HG03175 (cell line): ENCODE results near the gene TSPAN18.
A peak's percentile ranks its signal among the peaks of the same experiment; 100 is the strongest.

Source experiments
- ATAC-seq: cut with Tn5 transposase; IDR thresholded peaks from one replicate; pipeline ENCODE4 v1.9.1; 2021; ENCODE audit warnings: mild to moderate bottlenecking, moderate library complexity; ENCODE audit not compliant: unreplicated experiment

The TSPAN18 gene

DNA sequence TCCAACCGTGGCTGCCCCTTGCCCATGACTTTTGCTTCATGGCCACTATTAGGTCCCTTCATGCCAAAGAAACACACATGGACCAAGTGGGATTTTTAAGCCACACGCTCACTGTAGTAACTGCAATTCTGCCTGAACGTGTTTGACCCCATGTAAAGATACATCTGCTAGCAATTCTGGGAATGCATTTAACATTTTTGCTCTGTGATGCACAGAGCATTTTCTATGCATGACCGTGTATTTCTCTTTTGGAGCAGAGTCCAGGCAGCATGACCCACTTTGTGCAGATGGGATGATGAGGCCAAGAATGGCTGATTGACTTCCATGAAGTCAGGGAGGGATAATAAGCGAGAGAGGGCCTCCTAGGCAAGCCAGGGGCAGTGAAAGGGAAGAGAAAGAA lies 115.5 kb downstream of the TSPAN18 start:
- ATAC-seq, result no peak

DNA sequence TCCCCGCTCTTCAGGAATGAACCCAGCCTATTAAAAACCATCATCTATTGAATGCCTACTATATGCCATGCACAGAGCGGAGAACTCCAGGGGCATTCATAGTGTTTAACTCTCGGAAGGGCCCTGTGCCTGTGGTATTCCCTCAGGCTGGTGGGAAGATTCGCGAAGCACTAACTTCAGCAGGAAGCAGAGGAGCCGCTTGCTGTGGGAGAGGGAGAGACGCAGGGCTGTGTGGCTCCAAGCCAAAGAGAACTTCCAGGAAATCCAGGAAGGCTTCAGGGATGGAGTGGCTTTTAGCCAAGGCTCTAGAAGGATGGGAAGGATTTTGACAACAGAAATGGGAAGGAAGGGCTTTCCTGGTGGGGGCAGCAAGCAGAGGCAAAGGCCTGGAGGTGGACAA lies 120.1 kb downstream of the TSPAN18 start:
- ATAC-seq, result no peak

DNA sequence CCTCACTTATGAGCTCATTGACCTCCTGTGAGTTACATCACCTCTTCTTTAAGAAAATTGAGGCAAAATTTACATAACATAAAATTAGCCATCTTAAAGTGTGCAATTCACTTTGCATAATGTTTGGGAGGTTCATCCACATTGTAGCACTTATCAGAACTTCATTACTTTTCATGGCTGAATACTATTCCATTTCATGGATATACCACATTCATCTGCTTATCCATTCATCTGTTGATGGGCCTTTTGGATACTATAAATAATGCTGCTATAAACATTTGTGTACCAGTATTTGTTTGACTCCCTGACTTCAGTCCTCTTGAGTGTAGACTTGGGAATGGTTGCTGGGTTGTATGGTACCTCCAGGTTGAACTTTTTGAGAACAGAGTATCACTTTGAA lies 120.6 kb downstream of the TSPAN18 start:
- no peak for ATAC-seq

DNA sequence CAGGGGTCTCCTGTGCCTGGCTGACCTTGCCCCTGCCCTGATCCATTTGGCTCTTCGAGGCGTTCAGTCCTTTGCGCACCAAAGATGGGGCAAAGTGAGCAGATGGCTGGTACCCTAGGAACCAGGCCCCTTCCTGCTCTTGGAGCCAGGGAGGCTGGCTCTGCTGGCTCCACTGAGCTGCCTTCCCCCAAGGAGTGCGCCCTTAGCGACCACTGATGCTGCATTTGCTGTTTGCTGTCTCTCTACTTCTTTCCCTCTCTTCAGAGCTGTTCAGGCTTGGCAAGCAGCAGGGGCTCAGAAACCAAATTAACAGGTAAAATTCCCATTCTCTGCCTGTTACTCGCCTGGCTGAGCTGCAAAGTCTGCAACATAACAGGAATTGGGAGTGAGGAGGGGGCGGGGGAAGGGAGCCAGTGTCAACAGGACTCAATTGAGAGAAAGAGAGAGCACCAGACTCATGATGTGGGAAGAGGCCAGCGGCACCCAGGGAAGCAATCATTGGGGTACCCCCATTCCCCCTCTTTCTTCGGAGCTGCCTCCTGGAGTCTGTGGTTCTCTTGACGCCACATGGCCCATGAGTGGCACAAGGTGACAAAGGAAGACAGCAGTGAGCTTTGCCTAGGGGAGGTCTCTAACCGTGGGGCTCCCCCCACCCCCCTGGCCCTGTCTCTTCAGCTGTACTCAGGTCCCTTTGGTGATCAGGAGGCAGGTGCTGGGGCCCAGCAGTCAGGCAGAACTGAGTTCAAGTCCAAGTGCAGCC lies 121.6 kb downstream of the TSPAN18 start:
- ATAC-seq, result no peak

DNA sequence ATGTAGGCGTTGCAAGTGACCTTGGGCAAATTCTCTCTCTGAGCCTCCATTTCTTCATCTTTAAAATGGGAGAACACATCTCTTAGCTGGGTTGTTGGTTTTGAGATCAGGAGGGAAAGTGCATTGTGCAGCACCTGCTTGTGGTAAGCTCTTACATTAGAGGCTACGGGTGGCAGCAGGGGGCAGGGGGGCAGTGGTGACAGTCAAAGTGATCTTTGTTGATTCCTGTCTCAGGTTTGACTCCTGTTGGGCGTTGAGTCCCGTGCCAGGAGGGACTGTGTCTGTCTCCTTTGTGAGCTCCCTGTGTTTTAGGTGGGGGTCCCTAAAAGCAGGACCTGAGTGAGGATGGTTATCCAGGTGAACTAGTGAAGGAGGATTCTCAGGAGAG lies 122.2 kb downstream of the TSPAN18 start:
- ATAC-seq, result no peak

DNA sequence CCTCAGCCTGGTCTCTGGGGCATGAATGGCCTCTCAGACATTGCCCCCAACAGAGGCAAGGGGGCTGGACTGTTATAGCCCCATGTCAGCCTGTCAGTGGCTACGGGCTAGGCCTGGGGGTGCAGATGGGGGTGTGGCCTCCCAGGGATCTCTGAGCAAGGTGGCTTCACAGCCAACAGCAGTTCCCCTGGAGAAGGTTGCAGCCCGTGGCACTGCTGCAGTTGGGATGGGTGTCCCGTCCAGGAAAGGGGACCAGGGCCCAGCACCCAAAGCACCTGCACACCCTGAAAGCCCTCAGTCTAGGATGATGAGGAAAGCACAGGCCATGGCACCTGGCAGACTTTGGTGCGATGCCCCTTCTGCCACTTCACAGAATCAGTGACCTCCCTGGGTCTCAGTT lies 122.7 kb downstream of the TSPAN18 start:
- ATAC-seq, result no peak

DNA sequence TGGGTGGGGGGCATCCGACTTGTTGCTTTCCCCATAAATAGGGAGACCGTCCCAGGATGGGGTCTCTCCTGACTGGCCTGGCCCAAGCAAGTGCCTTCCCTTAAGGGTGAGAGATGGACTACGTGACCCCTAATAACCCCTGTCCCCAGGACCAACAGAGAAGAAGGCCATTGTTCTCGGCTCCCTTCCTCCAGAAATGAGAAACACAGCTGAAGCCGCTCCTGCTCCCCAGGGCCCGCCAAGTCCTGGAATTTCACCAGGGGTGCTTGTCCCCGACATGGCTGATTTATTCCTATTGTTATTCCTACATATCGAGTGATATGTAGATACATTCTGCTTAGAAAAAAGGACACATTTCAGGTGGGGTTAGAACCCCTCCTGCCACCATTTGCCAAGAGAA lies 123.2 kb downstream of the TSPAN18 start:
- ATAC-seq, result no peak

DNA sequence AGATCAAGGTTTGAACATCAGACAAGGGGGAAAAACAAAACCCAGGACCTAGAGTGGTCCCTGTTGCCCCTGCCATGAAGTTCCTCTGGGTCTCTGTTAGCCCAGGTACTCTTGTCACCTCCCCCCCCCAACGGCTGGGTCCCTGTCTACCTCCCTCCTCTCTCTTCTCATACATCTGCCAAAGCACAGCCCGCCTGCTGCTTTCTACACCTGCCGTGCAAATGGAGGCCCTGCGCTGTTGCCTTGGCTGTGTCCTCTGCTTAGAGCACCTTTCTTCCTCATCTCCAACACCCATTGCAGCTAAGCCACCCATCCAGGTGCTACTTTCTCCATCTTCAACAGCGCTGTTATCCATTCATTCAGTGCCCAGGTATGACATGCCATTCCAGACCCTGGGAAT lies 124.7 kb downstream of the TSPAN18 start:
- ATAC-seq, result no peak

DNA sequence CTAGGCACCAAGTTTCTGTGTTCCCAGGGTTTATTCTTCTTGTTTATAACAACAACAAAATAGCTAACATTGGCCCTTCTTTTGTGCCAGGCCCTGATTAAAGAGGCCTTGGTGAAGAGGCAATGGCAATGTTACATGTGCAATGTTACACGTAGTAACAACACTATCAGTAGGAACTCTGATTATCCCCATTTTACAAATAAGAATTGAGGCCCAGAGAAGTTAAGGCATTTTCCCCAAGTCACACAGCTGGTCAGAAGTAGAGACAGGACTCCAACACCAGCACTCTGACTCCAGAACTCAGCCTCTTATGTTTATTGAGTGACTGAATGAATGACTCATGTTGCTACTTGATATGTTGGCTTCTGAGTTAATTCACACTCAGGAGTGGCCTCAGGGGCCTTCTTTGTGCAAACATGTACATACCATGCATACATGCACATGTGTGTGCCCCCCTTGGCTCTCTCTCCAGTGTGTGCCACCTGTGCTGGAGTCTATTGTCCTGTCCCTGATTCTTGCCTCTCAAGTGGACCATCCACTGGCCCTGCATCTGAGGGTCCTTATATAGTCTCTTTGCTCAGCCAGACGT lies 125.5 kb downstream of the TSPAN18 start:
- no peak for ATAC-seq

DNA sequence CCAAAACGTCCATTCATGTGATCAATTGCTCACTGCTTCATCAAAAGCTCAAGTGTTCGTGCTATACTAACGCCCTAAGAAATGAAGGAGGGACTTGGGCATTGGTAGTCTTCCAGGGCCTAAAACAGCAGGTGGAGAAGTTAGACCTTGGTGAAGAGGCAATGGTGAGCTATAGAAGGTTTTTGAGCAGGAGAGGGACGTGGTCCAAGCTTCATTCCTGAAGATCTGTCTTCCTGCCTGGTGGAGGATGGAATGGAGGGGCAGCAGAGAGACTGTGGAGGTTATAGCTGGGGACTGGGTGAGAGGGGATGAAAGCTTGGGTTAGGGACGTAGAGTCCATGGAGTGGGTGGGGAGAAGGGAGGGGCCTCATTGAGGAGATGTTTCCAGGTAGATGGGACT lies 126.2 kb downstream of the TSPAN18 start:
- no peak for ATAC-seq

DNA sequence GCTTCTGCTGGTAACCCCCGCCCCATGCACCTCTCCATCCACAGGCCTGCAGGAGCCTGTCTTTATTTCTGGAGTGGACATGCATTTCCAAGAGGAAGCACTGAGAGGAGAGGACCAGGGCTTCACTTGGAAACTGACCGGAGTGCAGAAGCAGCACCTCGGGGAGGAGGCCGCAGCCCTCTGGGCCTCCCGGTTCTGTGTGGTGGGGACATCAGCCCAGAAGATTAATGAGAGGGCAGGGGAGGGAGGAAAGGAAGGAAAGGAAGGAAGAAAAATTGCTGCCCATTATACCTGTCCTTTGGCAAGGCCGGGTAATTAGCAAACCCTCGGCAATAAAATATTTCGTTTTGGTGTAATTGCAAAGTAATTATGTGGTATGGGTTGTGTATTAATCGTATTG lies 126.9 kb downstream of the TSPAN18 start:
- ATAC-seq, result no peak

DNA sequence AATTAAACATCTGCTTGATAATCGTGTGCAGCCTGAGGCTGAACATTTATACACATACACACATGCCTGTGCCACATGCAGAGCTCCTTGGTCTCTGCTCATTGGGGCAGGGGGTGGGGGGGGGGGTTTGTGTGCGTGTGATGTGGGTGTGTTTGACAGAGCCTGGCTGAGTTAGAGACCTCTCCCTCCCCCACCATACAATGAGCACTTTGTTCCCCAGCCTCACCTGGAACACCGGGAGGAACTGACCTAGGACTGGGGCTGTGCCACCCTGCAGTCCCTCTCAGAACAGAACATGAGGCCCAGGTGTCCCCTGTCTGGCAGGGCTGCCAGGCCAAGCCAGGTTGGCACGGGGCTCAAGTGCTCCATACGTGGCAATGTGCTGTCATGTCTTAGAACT lies 127.3 kb downstream of the TSPAN18 start:
- no peak for ATAC-seq

DNA sequence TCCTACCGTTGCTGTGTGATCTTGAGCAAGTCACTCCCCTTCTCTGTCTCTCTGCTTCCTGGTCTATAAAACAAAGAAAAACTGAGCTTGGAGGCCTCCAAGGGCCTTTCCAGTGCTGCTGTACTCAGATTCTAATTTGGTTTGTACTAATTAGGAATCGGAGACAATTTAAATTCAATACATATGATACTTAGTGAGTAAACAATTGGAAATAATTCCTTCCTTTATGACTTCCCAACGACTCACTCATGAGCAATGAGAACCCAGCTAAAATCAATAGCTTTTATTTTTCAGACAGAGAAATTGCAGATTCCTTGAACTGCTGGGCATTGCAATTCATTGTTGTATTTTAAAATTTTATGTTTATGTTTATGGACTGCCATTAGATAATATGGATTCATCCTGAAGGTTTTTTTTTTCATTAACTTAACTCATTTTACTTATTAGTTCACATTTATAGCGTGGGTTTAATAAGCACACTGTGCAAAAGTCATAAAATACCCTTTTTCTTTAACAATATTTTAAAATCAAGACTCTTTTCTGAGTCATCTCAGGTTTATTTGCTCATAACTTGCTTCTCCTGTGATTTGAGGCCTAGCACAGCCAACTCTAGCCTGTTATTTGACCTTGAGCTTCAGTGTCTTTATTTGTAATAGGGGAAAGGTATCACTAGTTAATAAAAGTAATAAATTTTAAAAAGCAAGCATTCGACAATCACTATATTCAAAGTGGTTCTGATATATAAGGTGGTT lies 128.2 kb downstream of the TSPAN18 start:
- no peak for ATAC-seq

DNA sequence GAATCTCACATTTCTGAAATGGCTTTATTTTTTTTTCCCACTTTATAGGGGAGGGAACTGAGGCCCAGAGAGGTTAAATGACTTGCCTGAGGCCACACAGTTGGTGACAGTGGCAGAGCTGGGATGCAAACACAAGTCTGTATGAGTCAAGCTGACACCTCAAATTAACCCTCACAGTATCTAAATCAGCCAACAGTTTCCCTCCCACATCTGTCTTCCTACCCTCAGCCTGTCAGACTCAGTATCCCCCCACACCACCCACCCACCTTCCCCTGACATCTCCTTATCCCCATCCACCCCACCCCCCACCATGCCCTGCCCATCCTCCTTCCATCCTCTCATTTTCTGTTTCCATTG lies 128.7 kb downstream of the TSPAN18 start:
- ATAC-seq, result no peak

DNA sequence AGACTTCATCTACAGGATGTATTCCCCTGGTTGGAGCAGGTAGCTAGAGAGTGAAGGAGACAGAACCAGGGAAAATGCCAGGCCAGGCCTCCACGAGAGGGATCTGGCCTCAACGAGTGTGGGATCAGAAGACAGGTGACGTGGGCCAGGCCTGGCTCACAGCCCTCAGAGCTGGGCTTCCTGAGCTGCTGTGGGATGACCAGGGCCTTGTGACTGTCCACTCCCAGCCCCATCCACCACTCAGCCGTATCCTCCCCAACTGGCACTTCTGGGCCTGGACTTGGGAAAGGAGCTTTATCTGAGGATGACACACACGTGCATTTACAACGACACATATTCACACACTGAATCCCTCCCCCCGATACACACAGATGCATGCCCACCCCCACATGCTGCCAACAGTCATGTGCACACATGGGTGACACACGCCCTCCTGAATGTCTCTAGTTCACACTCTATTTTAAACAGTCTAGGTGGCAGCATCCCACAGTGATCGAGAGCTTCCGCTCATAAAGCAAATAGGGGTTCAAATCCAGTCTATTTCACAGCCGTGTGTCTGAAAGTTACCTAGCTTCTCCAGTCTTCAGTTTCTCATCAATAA lies 130.8 kb downstream of the TSPAN18 start:
- no peak for ATAC-seq

DNA sequence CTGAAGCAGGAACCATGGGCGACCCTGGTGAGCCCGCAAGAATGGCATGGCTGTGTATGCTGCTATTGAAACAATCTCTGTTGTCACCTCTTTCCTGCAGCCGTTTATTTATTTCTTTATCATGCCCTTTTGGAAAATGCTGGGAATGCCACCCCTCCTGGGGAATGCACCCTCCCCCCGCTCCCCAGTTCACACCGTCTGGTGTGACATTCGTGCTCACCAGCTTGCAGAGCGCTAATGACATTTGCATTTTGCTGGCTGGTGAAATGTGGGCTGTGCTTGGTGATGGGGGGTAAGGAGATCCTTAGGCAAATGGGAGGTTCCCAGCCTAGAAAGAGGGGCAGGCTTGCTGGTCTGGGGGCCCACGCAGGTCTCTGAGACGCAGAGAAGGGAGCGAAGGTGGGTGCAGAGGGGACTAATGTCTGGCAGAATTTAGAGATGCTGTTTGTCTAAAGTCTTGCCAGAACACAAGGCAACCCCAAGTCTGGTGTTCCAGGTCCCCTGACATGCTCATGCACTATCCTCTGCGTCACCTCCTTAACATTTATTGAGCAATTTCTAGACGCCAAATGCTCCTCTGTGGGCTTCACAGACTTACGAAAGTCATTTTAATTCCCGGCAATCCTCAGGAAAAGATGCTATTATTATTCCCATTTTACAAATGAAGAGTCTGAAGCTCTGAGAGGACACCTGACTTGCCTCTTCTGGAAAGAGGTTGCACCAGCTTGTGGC lies 132.2 kb downstream of the TSPAN18 start:
- no peak for ATAC-seq

DNA sequence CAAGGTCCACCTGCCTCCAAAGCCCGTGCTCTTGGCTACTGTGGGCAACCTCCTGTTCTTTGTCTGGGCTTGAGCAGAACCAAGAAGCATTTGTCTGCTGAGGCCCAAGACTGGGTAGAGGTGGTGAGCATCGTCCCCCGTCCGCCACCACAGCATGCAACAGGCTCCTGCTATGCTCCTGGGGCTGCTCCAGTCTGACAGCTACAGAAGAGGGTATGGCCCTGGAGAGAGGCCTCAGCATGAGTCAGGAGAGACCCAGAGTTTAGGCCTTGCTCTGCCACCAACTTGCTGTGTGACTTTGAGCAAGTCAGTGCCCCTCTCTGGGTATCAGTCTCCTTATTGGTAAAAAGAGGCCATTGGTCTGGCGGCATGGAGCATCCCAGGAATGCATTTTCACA lies 132.8 kb downstream of the TSPAN18 start:
- no peak for ATAC-seq

DNA sequence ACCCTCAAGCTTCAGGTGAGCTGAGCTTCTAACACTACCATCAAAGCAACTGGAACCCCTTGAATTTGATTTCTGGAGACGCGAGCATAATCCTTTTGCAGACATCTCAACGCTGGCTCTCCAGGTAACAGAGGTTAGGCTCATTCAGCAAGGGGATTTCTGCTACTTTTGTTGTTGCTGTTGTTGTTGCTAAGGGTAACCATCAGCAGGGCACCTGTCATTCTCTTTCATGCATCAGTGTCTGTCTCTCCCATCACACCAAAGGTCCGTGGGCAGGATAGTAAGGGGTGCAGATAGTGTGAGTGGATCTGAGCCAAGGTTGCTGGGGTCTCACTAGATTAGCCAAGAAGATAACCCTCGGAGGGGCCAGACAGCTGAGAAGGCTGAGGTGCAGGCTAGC lies 133.6 kb downstream of the TSPAN18 start:
- no peak for ATAC-seq

DNA sequence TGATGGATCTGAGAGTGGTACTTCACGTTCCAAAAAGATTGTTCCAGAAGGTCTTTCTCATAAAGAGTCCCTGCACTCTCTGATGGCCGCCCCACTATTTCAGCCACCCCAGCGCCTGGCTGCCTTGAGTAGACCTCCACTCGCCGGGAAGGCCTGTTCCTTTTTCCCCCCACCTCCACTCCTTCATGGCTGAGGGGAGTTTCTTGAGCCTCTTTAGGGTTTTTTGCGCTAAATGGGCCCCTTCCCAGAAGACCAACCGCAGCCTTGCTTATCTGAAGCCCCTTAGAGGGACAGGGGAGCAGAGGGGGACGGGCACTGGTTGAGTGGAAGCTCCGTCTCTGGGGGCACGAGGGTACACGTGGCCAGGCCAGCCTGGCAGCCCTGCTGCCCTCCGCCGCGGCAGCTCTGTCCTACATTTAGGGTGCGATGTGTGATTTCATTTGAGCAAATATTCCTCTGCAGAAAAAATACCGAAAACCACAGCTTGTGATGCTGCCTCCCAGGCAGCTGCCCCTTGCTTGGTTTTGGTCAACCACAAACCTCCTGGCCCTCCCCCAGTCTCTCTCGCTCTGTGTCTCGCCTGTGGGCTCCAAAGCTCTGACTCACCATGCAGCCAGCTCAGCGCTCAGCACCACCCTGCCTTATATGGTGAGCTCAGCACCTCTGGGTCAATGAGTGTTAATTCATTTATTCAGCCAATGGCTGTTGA lies 135.2 kb downstream of the TSPAN18 start:
- peak; percentile 100 for ATAC-seq

DNA sequence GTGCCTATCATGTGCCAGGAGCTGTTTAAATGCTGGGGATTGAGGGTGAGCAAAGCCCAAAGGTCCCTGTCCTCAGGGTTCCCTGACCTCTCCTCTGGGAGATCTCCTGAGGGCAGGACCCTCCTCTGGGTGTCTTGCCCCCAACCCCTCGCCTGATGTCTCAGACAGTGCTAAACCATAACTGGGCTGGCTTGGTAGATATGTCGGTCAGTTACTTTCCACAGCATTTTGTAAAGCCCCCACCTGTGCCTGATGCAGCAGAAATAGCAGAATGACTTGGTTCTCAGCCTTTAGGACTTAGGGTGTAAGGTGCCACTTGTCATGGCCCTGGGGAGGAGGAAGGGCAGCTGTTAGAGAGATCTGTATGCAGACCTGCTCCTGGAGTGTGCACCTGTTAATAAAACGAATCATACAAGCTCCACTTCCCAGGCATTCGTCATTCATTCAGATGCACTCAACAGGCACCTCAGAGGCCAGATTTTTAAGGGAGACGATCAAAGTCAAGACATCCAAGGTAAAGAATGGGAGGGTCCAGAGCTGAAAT lies 135.9 kb downstream of the TSPAN18 start:
- no peak for ATAC-seq
